GM12872 (cell line): ENCODE data around the gene DNAJB8.

Experiments
- CTCF ChIP-seq: IDR thresholded peaks from 3 replicates; pipeline ENCODE4 v1.5.1; 2011; ENCODE audit warnings: low read depth, mild to moderate bottlenecking, low read length, moderate library complexity; ENCODE audit not compliant: insufficient read depth

DNAJB8 gene

DNA sequence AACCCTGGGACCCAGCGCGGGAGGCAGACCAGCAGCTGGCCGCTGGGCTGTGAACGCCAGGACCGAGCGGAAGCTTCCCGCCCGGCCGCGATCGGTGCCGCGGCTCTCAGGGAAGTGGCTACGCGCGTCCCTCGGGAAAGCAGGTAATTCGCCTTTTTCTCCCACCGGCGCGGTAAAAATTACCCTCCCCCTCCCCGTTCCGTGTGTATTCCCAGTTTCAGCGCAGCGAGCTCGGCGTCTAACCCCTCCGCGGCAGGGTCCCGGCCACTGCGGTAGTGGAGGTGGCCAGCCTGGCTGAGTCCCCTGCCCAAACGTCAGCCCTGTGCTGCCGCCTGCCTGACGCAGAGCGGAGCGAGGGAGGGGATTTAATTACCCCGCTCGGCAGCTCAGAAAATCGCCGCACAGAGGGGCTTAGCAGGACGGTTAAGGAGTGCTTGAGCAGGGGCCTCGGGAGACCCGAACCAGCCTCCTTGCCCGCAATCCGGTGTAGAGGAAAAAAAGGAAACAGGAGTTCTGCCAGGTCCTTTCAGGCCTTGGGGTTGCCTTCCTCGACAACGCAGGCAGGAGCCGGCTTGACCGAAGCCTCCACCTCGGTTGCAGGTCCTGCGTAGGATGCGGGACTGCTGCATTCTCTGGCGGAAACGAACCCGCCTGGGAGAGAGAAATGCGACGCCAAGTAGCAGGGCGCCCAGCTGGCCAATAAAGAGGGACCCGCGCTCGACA lies 23.4 kb upstream of the DNAJB8 start:
- TF ChIP-seq CTCF, result no peak

GRCh38 chr3:128489674-128489926 lies 22.9 kb upstream of the DNAJB8 start:
- TF ChIP-seq CTCF, result no peak

DNA sequence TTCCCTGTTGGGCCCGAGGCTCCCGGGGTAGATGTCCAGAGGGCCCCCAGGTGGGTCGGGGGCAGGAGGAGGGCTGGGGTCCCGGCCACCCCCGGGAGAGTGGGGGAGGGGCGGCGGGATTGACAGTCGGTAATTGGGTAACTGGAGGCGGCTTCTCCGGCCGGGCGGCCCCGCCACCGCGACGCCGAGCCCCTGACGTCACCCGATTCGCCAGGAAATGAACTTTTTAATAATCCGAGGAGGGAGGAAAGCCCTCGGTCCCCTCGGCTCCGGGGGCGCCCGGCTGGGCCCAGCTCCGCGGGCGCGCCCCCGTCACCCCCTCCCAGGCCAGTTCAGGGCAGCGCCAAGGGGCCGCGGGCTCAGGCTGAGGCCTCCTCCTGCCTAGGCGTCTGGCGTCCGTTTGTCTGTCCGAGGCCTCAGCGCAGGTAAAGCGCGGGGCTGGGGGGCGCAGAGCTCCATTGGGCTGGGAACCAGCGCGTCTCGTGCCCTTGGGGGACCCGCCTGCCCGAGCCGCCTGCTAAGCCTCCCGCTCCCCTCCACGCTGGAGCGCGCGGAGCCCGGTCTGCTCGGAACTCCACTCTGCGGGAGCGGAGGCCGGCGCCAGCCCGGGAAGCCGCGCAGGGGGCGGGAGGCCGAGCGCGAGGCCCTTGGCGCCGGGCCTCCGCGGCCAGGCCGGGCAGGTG lies 22.4 kb upstream of the DNAJB8 start:
- TF ChIP-seq CTCF, result no peak

DNA sequence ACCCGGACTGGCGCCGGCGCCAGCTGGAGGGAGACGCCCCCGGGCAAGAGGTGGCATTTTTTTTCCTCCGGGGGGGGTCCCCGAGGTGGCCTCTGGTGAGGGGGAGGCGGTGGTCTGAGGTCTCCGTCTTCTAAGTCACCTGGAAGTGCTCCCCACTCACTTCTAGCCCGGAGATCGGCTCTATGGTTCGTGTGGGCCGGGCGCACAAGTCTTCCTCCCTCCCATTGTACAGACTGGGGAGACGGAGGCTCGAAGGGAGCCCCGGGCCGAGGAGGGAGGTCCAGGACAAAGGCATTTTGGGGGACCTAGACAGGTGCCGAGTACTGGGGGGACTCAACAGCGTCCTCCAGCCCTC lies 21.9 kb upstream of the DNAJB8 start:
- no peak for TF ChIP-seq CTCF

GRCh38 chr3:128487813-128488635 lies 21.3 kb upstream of the DNAJB8 start:
- TF ChIP-seq CTCF, result no peak

GRCh38 chr3:128487538-128487812 lies 20.8 kb upstream of the DNAJB8 start:
- no peak for TF ChIP-seq CTCF

DNA sequence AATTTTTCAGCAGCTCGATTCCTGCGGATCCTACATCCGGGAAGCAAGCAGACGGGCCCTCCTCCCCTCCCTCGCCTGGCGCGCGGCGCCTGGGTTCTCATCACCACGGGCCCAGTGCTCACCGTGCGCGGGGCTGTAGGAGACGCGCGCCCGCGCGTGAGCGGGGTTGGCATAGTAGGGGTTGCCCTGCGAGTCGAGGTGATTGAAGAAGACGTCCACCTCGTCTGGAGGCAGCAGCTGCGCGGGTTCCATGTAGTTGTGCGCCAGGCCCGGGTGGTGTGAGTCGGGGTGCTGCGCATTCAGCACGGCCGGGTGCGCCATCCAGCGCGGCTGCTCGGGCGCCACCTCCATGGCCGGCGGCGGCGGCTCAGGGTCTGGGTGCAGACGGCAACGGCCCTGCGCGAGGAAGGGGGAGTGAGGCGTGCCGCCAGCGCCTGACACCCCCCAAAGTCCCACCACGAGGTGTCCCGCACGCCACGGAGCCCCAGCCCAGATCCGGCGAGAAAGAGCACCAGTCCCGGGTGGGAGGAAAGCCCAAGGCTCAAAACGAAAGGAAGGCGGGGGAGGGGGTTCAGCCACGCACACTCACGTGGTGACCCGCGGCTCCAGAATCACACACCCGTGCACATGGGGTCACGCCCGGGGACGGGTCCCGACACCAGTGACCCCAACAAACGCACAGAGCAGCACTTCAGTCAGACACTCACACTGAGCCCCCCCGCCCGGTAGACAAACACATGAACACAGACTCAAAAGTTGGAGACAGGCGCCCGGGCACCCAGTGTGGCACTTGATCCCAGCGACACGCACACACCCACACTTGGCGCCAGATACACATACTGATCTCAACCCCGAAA lies 20.2 kb upstream of the DNAJB8 start:
- TF ChIP-seq CTCF, result no peak
